Parathyroid adenoma (tissue), 2 donors: Measurements from ENCODE around the gene SYNE4.

ENCODE experiments used
- H2AFZ ChIP-seq: fragments of 300-600 bp; sonication (generic); one replicate; pipeline ENCODE4 v1.7.0; 2017; ENCODE audit warnings: antibody characterized with exemption, mild to moderate bottlenecking
- H3K27ac ChIP-seq: fragments of 300-600 bp; sonication (generic); one replicate; pipeline ENCODE4 v1.7.0; 2017
- H3K27me3 ChIP-seq: fragments of 300-600 bp; sonication (generic); one replicate; pipeline ENCODE4 v1.7.0; 2017; ENCODE audit warnings: low read length; ENCODE audit not compliant: control insufficient read depth, insufficient read depth
- H3K36me3 ChIP-seq: fragments of 300-600 bp; sonication (generic); one replicate; pipeline ENCODE4 v1.7.0; 2017; ENCODE audit warnings: low read length; ENCODE audit not compliant: control insufficient read depth, insufficient read depth
- H3K4me1 ChIP-seq: fragments of 300-600 bp; sonication (generic); one replicate; pipeline ENCODE4 v1.7.0; 2017; ENCODE audit warnings: control low read depth
- H3K4me2 ChIP-seq: fragments of 300-600 bp; sonication (generic); one replicate; pipeline ENCODE4 v1.7.0; 2017; ENCODE audit warnings: low read length
- H3K4me3 ChIP-seq: fragments of 300-600 bp; sonication (generic); one replicate; pipeline ENCODE4 v1.7.0; 2017; ENCODE audit warnings: low read depth, low read length
- H3K79me2 ChIP-seq: fragments of 300-600 bp; sonication (generic); one replicate; pipeline ENCODE4 v1.7.0; 2017; ENCODE audit warnings: control low read depth
- H3K9ac ChIP-seq: fragments of 300-600 bp; sonication (generic); one replicate; pipeline ENCODE4 v1.7.0; 2017; ENCODE audit warnings: mild to moderate bottlenecking
- H3K9me3 ChIP-seq: fragments of 300-600 bp; sonication (generic); one replicate; pipeline ENCODE4 v1.7.0; 2017; ENCODE audit warnings: low read length; ENCODE audit not compliant: control insufficient read depth
- CTCF ChIP-seq: fragments of 300-600 bp; sonication (generic); IDR thresholded peaks from one replicate; pipeline ENCODE4 v1.7.0; 2017; ENCODE audit warnings: antibody characterized with exemption, mild to moderate bottlenecking
- donor health status: primary hyperparathyroidism.

Gene SYNE4

GRCh38 chr19:36051236-36051635, 42.6 kb upstream of the SYNE4 start:
- Histone ChIP-seq H3K79me2 (peaks cover 13% of the 10 kb centered on the region), H2AFZ (no peak overlapping the region), H3K36me3 (no peaks in the 10 kb centered on the region), H3K9ac (no peak overlapping the region), H3K4me1 (no peaks in the 10 kb centered on the region), H3K9me3 (no peaks in the 10 kb centered on the region), H3K4me3 (no peak overlapping the region), H3K4me2 (no peak overlapping the region), H3K27me3 (no peaks in the 10 kb centered on the region), H3K27ac (no peak overlapping the region)
- TF ChIP-seq CTCF: no peak

- Histone ChIP-seq H3K36me3 (no peaks in the 10 kb centered on the region), H3K27ac (no peak overlapping the region), H3K27me3 (no peaks in the 10 kb centered on the region), H2AFZ (no peak overlapping the region), H3K79me2 (peaks cover 19% of the 10 kb centered on the region), H3K9me3 (no peaks in the 10 kb centered on the region), H3K4me2 (no peak overlapping the region), H3K4me3 (no peak overlapping the region), H3K9ac (no peak overlapping the region), H3K4me1 (no peaks in the 10 kb centered on the region)
- no peak for TF ChIP-seq CTCF
Observed at GRCh38 chr19:36049080-36049698, 40.6 kb upstream of the SYNE4 start.

GRCh38 chr19:36047835-36048234, 39.2 kb upstream of the SYNE4 start:
- no peak for TF ChIP-seq CTCF
- Histone ChIP-seq H2AFZ (no peak overlapping the region), H3K27me3 (no peaks in the 10 kb centered on the region), H3K4me3 (no peak overlapping the region), H3K9ac (no peak overlapping the region), H3K9me3 (no peaks in the 10 kb centered on the region), H3K27ac (no peak overlapping the region), H3K36me3 (no peaks in the 10 kb centered on the region), H3K4me2 (no peak overlapping the region), H3K4me1 (no peaks in the 10 kb centered on the region), H3K79me2 (peaks cover 19% of the 10 kb centered on the region)

- Histone ChIP-seq H3K9me3 (no peaks in the 10 kb centered on the region), H3K4me1 (no peaks in the 10 kb centered on the region), H3K27ac (no peak overlapping the region), H3K27me3 (no peaks in the 10 kb centered on the region), H3K4me3 (no peak overlapping the region), H3K79me2 (peaks cover 19% of the 10 kb centered on the region), H3K9ac (no peak overlapping the region), H2AFZ (no peak overlapping the region), H3K4me2 (no peak overlapping the region), H3K36me3 (no peaks in the 10 kb centered on the region)
- TF ChIP-seq CTCF: no peak
Observed at GRCh38 chr19:36046443-36047050, 37.9 kb upstream of the SYNE4 start.

- H3K9me3 ChIP-seq: no peaks in the 10 kb centered on the region
- H3K4me2 ChIP-seq: no peak overlapping the region
- H3K79me2 ChIP-seq: peaks cover 22% of the 10 kb centered on the region
- no peak overlapping the region for H3K9ac ChIP-seq
- no peaks in the 10 kb centered on the region for H3K36me3 ChIP-seq
- no peak overlapping the region for H3K27ac ChIP-seq
- TF ChIP-seq CTCF: no peak
- H3K4me3 ChIP-seq: no peak overlapping the region
- H2AFZ ChIP-seq: no peak overlapping the region
- H3K4me1 ChIP-seq: no peaks in the 10 kb centered on the region
- no peaks in the 10 kb centered on the region for H3K27me3 ChIP-seq
Observed at GRCh38 chr19:36043952-36044351, 35.3 kb upstream of the SYNE4 start.
